GM12878 (cell line): Measurements from ENCODE around the gene CORO1C. TPM values are rescaled to one million over a fixed set of nuclear protein-coding genes. Genes with fewer than 3 reads are reported as not detected.

Experiments
- ASH2L ChIP-seq: fragments of 300-600, 200-600 bp; sonication (generic); IDR thresholded peaks from 2 replicates; pipeline ENCODE4 v1.6.1; 2017; ENCODE audit warnings: low read depth, mild to moderate bottlenecking, borderline replicate concordance
- BCL11A ChIP-seq: IDR thresholded peaks from 2 replicates; pipeline ENCODE4 v1.6.1; 2011; ENCODE audit warnings: low read depth, low read length
- CBX3 ChIP-seq: fragments of 200-600 bp; sonication (generic); IDR thresholded peaks from 2 replicates; pipeline ENCODE4 v1.6.1; 2016; ENCODE audit warnings: low read depth, borderline replicate concordance
- CHD1 ChIP-seq: IDR thresholded peaks from 2 replicates; pipeline ENCODE4 v1.6.1; 2012; ENCODE audit warnings: low read depth, low read length, improper control_type of control experiment
- CHD4 ChIP-seq: fragments of 200-600 bp; sonication (generic); IDR thresholded peaks from 2 replicates; pipeline ENCODE4 v1.6.1; 2016; ENCODE audit warnings: mild to moderate bottlenecking
- CREM ChIP-seq: IDR thresholded peaks from 2 replicates; pipeline ENCODE4 v1.6.1; 2014; ENCODE audit warnings: antibody characterized with exemption, low read depth
- EGR1 ChIP-seq, 2 experiments: IDR thresholded peaks; 1 replicate in 1 of 2; 2 replicates in 1 of 2; pipeline ENCODE4 v1.6.1; 2011 to 2012; ENCODE audit warnings: low read depth in 2 of 2, low read length in 2 of 2, borderline replicate concordance in 1 of 2, mild to moderate bottlenecking in 1 of 2, moderate library complexity in 1 of 2
- HDAC2 ChIP-seq: fragments of 200-600 bp; sonication (generic); IDR thresholded peaks from 2 replicates; pipeline ENCODE4 v1.6.1; 2017
- IKZF2 ChIP-seq, 2 experiments: fragments of 450-650 bp; IDR thresholded peaks; 2 replicates each; pipeline ENCODE4 v1.6.1; 2017; ENCODE audit warnings: mild to moderate bottlenecking in 2 of 2, moderate library complexity in 2 of 2
- MTA2 ChIP-seq: fragments of 450-650 bp; IDR thresholded peaks from 2 replicates; pipeline ENCODE4 v1.6.1; 2016; ENCODE audit warnings: low read depth, mild to moderate bottlenecking, moderate library complexity
- NFIC ChIP-seq: IDR thresholded peaks from 2 replicates; pipeline ENCODE4 v1.6.1; 2012; ENCODE audit warnings: low read depth, mild to moderate bottlenecking, inconsistent platforms, low read length, moderate library complexity
- NR2F1 ChIP-seq: fragments of 450-650 bp; conservative IDR thresholded peaks from 2 replicates; pipeline ENCODE4 v1.6.1; 2017; ENCODE audit warnings: mild to moderate bottlenecking
- PAX5 ChIP-seq: IDR thresholded peaks from 2 replicates; pipeline ENCODE4 v1.6.1; 2011; ENCODE audit warnings: low read depth, low read length, borderline replicate concordance
- POU2F2 ChIP-seq: IDR thresholded peaks from 3 replicates; pipeline ENCODE4 v1.6.1; 2011; ENCODE audit warnings: low read depth, mild to moderate bottlenecking, low read length, borderline replicate concordance
- RFX5 ChIP-seq: IDR thresholded peaks from 2 replicates; pipeline ENCODE4 v1.6.1; 2011; ENCODE audit warnings: low read depth, low read length, improper control_type of control experiment
- SKIL ChIP-seq: fragments of 450-650 bp; IDR thresholded peaks from 2 replicates; pipeline ENCODE4 v1.6.1; 2017; ENCODE audit warnings: mild to moderate bottlenecking, low read depth, inconsistent platforms; ENCODE audit not compliant: poor library complexity, severe bottlenecking
- SMAD1 ChIP-seq: fragments of 450-650 bp; IDR thresholded peaks from 2 replicates; pipeline ENCODE4 v1.6.1; 2018; ENCODE audit warnings: mild to moderate bottlenecking, low read depth; ENCODE audit not compliant: partially characterized antibody
- SPI1 ChIP-seq: IDR thresholded peaks from 2 replicates; pipeline ENCODE4 v1.6.1; 2011; ENCODE audit warnings: low read depth, mild to moderate bottlenecking, low read length, moderate library complexity, borderline replicate concordance; ENCODE audit not compliant: insufficient read depth
- TCF7 ChIP-seq: IDR thresholded peaks from 2 replicates; pipeline ENCODE4 v1.6.1; 2014; ENCODE audit warnings: antibody characterized with exemption, borderline replicate concordance
- ZBTB40 ChIP-seq: fragments of 450-650 bp; IDR thresholded peaks from 2 replicates; pipeline ENCODE4 v1.6.1; 2016; ENCODE audit warnings: mild to moderate bottlenecking, moderate library complexity, borderline replicate concordance
- ZNF274 ChIP-seq: IDR thresholded peaks from one replicate; pipeline ENCODE4 v1.8.0; 2011; ENCODE audit not compliant: insufficient read length, insufficient read depth
- ZSCAN29 ChIP-seq: fragments of 450-650 bp; IDR thresholded peaks from 2 replicates; pipeline ENCODE4 v1.6.1; 2017; ENCODE audit warnings: mild to moderate bottlenecking, moderate library complexity
- ZZZ3 ChIP-seq: IDR thresholded peaks from 2 replicates; pipeline ENCODE4 v1.6.1; 2011; ENCODE audit warnings: low read depth; ENCODE audit not compliant: control insufficient read depth, insufficient read length
- polyA plus RNA-seq, 11 experiments: library from polyadenylated mRNA; depleted of rRNA in 4 of 11; unstranded in 6 of 11; stranded (reverse) in 5 of 11; fragments of >200 nt; fragmentation: Nextera tagmentation in 4 of 11; fragmentation: Illumina TruSeq in 1 of 11; extraction: Ambion mirVana in 4 of 11; extraction: Trizol in 1 of 11; gene quantifications; 1 replicate in 1 of 11; 2 replicates in 10 of 11; pipeline versions ENCODE4 v1.2.1 to v1.2.3, GENCODE V29; 2011 to 2016; ENCODE audit warnings: inconsistent platforms in 2 of 11, missing spikeins in 2 of 11, low read depth in 1 of 11
- total RNA-seq, 4 experiments: library from RNA; depleted of rRNA in 3 of 4; stranded (reverse); fragments of >200 nt in 3 of 4; fragmentation: Illumina TruSeq in 1 of 4; extraction: Trizol in 1 of 4; gene quantifications; 2 replicates each; pipeline versions ENCODE4 v1.2.1 to v1.2.3, GENCODE V29; 2013 to 2021
- TF ChIP-seq, protein P1 (sequence below): fragments of 150-350 bp; IDR thresholded peaks from 2 replicates; pipeline ENCODE4 v1.6.1; 2016; ENCODE audit warnings: low read depth, low read length

CORO1C gene
- total and polyA plus RNA-seq, 10 of the 15 experiments (the other 5 are each of a cell fraction or from before 2014, with no cell fraction given): 52.7 to 254 (median 171) TPM

GRCh38 chr12:108772247-108772646 lies 40.9 kb upstream of the CORO1C start (continued):
- TF ChIP-seq ZBTB40 (no peak), CHD1 (no peak), SMAD1 (no peak), TCF7 (no peak), IKZF2 (IDR thresholded peaks at IDR 0.05) (peak; percentile 36 to 52; a peak in 3 of 4 replicates), RFX5 (no peak), CBX3 (no peak), ZSCAN29 (0 out of 2 replicates have a peak, but pooled peaks have one; percentile 7), ASH2L (no peak), NFIC (peak; percentile 75; the same call in 1 of the 2 replicates), MTA2 (0 out of 2 replicates have a peak, but pooled peaks have one; percentile 17), CREM (peak; percentile 53; the same call in 1 of the 2 replicates), POU2F2 (no peak), SPI1 (peak; percentile 91), ZNF274 (no peak), PAX5 (0 out of 2 replicates have a peak, but pooled peaks have one; percentile 56), SKIL (no peak), BCL11A (peak; percentile 76; the same call in 1 of the 2 replicates), EGR1 (IDR thresholded peaks at IDR 0.05; ENCODE audit: borderline replicate concordance in 1 of 2, low read depth in 2 of 2, low read length in 2 of 2) (no peak), HDAC2 (no peak), NR2F1 (peak; percentile 87), ZZZ3 (no peak), CHD4 (no peak)
- TF ChIP-seq, protein P1, sequence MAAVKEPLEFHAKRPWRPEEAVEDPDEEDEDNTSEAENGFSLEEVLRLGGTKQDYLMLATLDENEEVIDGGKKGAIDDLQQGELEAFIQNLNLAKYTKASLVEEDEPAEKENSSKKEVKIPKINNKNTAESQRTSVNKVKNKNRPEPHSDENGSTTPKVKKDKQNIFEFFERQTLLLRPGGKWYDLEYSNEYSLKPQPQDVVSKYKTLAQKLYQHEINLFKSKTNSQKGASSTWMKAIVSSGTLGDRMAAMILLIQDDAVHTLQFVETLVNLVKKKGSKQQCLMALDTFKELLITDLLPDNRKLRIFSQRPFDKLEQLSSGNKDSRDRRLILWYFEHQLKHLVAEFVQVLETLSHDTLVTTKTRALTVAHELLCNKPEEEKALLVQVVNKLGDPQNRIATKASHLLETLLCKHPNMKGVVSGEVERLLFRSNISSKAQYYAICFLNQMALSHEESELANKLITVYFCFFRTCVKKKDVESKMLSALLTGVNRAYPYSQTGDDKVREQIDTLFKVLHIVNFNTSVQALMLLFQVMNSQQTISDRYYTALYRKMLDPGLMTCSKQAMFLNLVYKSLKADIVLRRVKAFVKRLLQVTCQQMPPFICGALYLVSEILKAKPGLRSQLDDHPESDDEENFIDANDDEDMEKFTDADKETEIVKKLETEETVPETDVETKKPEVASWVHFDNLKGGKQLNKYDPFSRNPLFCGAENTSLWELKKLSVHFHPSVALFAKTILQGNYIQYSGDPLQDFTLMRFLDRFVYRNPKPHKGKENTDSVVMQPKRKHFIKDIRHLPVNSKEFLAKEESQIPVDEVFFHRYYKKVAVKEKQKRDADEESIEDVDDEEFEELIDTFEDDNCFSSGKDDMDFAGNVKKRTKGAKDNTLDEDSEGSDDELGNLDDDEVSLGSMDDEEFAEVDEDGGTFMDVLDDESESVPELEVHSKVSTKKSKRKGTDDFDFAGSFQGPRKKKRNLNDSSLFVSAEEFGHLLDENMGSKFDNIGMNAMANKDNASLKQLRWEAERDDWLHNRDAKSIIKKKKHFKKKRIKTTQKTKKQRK: no peak
